ENCODE measurements around the gene MARVELD2. TPM values are rescaled to one million over a fixed set of nuclear protein-coding genes. Genes with fewer than 3 reads are reported as not detected.

MARVELD2 gene
- total and polyA plus RNA-seq, 2 of the 13 experiments (the other 11 are each of a cell fraction or from before 2014, with no cell fraction given): 11.1 to 15.4 TPM

GRCh38 chr5:69493396-69494133 lies 78.6 kb downstream of the MARVELD2 start (continued):
- 0 out of 2 replicates have a peak, but pooled peaks have one; percentile 25 for TF ChIP-seq ATF3 (CRISPR knock-in tag; IDR thresholded peaks at IDR 0.05)
- TF ChIP-seq PRDM4 (CRISPR knock-in tag; IDR thresholded peaks at IDR 0.05; ENCODE audit: borderline replicate concordance): no peak
- no peak for TF ChIP-seq ZSCAN22 (CRISPR knock-in tag; IDR thresholded peaks at IDR 0.05)
- no peak for TF ChIP-seq ZKSCAN5 (CRISPR knock-in tag; IDR thresholded peaks at IDR 0.05)
- TF ChIP-seq TFAP4 (IDR thresholded peaks at IDR 0.05; ENCODE audit: borderline replicate concordance, low read depth): no peak
- 0 out of 2 replicates have a peak, but pooled peaks have one; percentile 33 for TF ChIP-seq ZBTB43 (CRISPR knock-in tag; conservative IDR thresholded peaks at IDR 0.05)
- TF ChIP-seq NFKB2 (CRISPR knock-in tag; IDR thresholded peaks at IDR 0.05; ENCODE audit: borderline replicate concordance): peak; percentile 81; the same call in 1 of the 2 replicates
- no peak; the same call in 1 of the 2 replicates for TF ChIP-seq CSRNP1 (CRISPR knock-in tag; IDR thresholded peaks at IDR 0.05)
- TF ChIP-seq KDM1A (CRISPR knock-in tag; IDR thresholded peaks at IDR 0.05): no peak
- no peak for TF ChIP-seq POLR2AphosphoS5 (IDR thresholded peaks at IDR 0.05; ENCODE audit: low read depth, low read length)
- TF ChIP-seq WIZ (CRISPR knock-in tag; IDR thresholded peaks at IDR 0.05): no peak
- TF ChIP-seq PATZ1 (CRISPR knock-in tag; IDR thresholded peaks at IDR 0.05): peak; percentile 59; the same call in 1 of the 2 replicates
- no peak for TF ChIP-seq ZFAT (CRISPR knock-in tag; conservative IDR thresholded peaks at IDR 0.05)
- TF ChIP-seq CEBPG (CRISPR knock-in tag; IDR thresholded peaks at IDR 0.05): no peak
- no peak for TF ChIP-seq KDM3A (CRISPR knock-in tag; IDR thresholded peaks at IDR 0.05; ENCODE audit: low read depth)
- no peak for TF ChIP-seq ZNF800 (CRISPR knock-in tag; IDR thresholded peaks at IDR 0.05)

Data from HepG2 (cell line).